Mucosa of descending colon (tissue), 3 donors: ENCODE results near the gene CPA4. TPM values are rescaled to one million over a fixed set of nuclear protein-coding genes. Genes with fewer than 3 reads are reported as not detected.
A peak's percentile ranks its signal among the peaks of the same experiment; 100 is the strongest.

ENCODE experiments used
- ATAC-seq: fragments of 200-7000 bp; cut with Tn5 transposase; one replicate; pipeline ENCODE4 v1.9.1; 2020; ENCODE audit warnings: mild to moderate bottlenecking, moderate library complexity
- DNase-seq, 3 donors: peaks; one replicate each; pipeline ENCODE4 v3.0.0-alpha.2; 2020
- H3K36me3 ChIP-seq: fragments of 200-600 bp; one replicate; pipeline ENCODE4 v1.8.0; 2021; ENCODE audit warnings: low read depth, mild to moderate bottlenecking
- H3K4me1 ChIP-seq: fragments of 200-600 bp; one replicate; pipeline ENCODE4 v1.8.0; 2021; ENCODE audit warnings: low read depth, mild to moderate bottlenecking
- H3K4me3 ChIP-seq: fragments of 200-600 bp; one replicate; pipeline ENCODE4 v1.8.0; 2021; ENCODE audit warnings: mild to moderate bottlenecking
- H3K9me3 ChIP-seq: fragments of 200-600 bp; one replicate; pipeline ENCODE4 v1.8.0; 2021; ENCODE audit warnings: mild to moderate bottlenecking
- intact Hi-C, 2 donors: fragments of 100-400 bp; cut with DNase I in 1 of 2; cut with micrococcal nuclease in 1 of 2; formaldehyde crosslinking; loops; one replicate each; pipeline versions ENCODE4 v1.11.0 to v1.11.1; 2022; cut with DNase I, micrococcal nuclease
- total RNA-seq, 3 donors: library from RNA; stranded (reverse); fragmentation: NEBNext Ultra II Directional in 2 of 3; extraction: Animal tissue kit (Norgen Biotek cat#: 25700) in 2 of 3; gene quantifications; one replicate each; pipeline versions ENCODE4 v1.2.1 to v1.2.4, GENCODE V29; 2021 to 2023
- TF ChIP-seq, protein P1 (sequence below): fragments of 200-600 bp; IDR thresholded peaks from one replicate; pipeline ENCODE4 v1.8.0; 2022; ENCODE audit warnings: antibody characterized with exemption, mild to moderate bottlenecking
- donor health status: DM: no; HTN: no; CAD: no; lungs with moderate emphysema.
- donor health status: DM: no; HTN: no; CAD: no.
- donor health status: DM: no; HTN: yes; CAD: no.

The CPA4 gene
- total RNA-seq, 3 donors from 2014 or later = not detected

DNA sequence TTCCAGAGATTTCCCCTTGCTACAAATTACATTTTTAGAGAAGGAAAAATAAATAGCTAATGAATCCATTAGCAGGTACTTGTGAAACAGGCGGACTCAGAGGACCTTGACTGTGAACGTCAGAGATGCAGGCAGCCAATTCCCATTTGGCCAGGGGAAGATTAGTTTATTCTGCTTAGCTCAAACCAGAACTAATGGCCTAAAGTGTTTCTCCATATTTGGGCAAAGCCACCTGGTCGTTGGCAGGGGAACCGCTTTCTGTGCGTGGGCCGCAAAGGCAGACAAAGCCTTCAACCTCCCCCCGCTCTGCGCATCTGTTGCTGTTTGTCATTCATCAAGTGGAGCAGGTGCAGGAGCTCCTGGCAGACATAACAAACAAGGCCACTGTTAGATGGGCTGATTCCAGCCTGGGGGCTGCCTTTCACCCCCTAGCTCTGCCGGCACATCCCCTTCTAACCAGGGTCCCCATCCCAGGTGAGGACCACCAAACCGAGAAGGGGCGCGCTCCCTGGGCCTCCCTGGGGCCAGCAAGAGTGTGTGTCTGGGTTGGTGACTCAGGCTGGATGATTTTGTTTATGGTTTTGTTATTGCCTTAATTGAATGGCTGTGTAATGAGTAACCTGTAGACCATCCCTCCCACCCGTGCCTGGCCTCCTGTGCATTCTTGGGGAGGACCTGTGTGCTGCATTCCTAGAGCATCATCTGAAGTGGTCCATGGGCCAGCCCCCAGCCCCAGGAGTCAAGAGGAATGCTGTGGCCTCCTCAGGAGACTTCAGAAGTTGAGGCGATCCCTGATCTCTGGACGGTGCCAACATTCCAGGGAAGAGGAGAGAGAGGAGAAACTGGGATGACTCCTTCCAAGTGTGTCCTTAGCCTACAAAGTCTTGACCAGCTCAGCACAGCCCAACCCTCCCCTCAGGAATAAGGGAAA lies 72.8 kb downstream of the CPA4 start:
- no peak for DNase-seq
- Histone ChIP-seq H3K9me3 (no peaks in the 10 kb centered on the region), H3K36me3 (no peaks in the 10 kb centered on the region), H3K4me1 (peaks cover 10% of the 10 kb centered on the region), H3K4me3 (no peak overlapping the region)
- TF ChIP-seq, protein P1, sequence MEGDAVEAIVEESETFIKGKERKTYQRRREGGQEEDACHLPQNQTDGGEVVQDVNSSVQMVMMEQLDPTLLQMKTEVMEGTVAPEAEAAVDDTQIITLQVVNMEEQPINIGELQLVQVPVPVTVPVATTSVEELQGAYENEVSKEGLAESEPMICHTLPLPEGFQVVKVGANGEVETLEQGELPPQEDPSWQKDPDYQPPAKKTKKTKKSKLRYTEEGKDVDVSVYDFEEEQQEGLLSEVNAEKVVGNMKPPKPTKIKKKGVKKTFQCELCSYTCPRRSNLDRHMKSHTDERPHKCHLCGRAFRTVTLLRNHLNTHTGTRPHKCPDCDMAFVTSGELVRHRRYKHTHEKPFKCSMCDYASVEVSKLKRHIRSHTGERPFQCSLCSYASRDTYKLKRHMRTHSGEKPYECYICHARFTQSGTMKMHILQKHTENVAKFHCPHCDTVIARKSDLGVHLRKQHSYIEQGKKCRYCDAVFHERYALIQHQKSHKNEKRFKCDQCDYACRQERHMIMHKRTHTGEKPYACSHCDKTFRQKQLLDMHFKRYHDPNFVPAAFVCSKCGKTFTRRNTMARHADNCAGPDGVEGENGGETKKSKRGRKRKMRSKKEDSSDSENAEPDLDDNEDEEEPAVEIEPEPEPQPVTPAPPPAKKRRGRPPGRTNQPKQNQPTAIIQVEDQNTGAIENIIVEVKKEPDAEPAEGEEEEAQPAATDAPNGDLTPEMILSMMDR = no peak
- intact Hi-C loops = no loop called here
- ATAC-seq = peak; percentile 82

DNA sequence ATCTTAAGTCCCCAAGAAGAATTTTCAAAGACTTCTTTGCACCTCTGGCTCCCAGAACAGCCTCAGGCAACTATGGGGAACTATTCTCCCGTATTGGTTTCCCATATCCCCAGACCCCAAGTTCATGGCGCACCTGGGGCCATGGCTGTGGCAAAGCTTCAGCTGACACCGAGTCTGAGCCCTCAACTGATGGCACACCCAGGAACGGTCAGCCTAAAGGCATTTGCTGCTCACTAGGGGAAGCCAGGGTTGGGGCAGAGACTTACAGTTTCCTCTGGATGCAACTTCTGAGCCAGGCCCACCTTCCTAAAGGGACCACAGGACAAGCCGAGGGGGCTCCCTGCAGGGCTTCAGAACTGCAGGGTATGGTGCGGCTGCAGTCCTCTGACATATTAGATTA lies 73.6 kb downstream of the CPA4 start:
- Histone ChIP-seq H3K4me3 (no peak overlapping the region), H3K4me1 (peaks cover 10% of the 10 kb centered on the region), H3K9me3 (no peaks in the 10 kb centered on the region), H3K36me3 (no peaks in the 10 kb centered on the region)
- DNase-seq (no peak), ATAC-seq (no peak)
- intact Hi-C loops = no loop called here
- TF ChIP-seq, protein P1 = no peak

DNA sequence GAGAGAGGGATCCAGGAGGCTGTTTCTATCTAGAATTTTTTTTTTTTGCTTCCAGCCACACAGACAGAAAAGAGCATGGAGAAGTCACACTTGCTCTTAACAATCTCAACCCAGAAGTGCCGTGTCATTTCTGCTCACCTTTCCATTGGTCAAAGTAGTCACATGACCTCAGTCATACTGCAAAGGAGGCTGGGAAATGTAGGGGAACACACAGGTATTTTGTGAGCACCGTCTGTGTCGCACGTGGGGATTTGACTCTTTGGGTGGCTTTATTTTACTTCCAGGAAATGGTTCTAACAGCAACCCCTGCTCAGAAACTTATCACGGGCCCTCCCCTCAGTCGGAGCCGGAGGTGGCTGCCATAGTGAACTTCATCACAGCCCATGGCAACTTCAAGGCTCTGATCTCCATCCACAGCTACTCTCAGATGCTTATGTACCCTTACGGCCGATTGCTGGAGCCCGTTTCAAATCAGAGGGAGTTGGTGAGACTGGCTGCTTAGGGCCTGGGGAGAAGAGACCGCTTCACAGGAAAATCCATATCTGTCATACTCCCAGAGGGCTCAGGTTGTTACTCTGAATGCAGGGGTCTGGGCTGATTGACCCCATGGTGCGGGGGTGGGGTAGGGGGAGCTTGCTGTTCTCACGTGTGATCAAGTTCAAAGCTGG lies 74.3 kb downstream of the CPA4 start:
- intact Hi-C loops = no loop called here
- ATAC-seq = no peak
- H3K4me1 ChIP-seq = peaks cover 10% of the 10 kb centered on the region

DNA sequence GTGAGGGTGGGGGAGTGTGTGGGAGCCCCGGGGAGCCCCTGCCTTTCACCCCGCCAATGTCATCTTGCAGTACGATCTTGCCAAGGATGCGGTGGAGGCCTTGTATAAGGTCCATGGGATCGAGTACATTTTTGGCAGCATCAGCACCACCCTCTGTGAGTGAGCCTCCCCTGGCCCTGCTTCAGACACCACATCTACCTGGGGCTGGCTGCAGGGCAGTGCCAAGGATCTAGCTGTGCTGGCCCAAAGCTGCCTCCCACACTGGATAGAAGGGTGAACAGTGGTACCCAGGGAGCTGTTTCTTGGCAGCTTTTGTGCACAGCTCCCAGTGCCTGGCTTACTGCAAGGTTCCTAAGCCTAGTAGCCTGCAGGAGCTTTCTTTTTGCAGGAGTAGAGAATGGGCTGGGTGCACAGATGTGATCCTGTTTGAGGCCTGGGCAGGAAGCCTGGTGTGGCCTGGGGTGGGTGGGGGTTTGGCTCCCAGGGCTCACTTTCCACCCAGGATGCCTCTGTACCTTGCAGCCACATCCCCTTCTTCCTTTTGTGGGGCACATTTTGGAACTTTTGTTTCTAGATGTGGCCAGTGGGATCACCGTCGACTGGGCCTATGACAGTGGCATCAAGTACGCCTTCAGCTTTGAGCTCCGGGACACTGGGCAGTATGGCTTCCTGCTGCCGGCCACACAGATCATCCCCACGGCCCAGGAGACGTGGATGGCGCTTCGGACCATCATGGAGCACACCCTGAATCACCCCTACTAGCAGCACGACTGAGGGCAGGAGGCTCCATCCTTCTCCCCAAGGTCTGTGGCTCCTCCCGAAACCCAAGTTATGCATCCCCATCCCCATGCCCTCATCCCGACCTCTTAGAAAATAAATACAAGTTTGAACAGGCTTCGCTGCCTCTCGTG lies 75.1 kb downstream of the CPA4 start:
- peaks cover 10% of the 10 kb centered on the region for H3K4me1 ChIP-seq
- TF ChIP-seq, protein P1 = no peak
- ATAC-seq (no peak), DNase-seq (no peak)
- H3K36me3 ChIP-seq = no peaks in the 10 kb centered on the region
- no peak overlapping the region for H3K4me3 ChIP-seq
- intact Hi-C loops = no loop called here
- H3K9me3 ChIP-seq = no peaks in the 10 kb centered on the region

More for the DNA sequence above, 74.3 kb downstream of the CPA4 start:
- H3K4me3 ChIP-seq = no peak overlapping the region
- H3K36me3 ChIP-seq = no peaks in the 10 kb centered on the region
- TF ChIP-seq, protein P1 = no peak
- no peaks in the 10 kb centered on the region for H3K9me3 ChIP-seq
- no peak for DNase-seq

DNA sequence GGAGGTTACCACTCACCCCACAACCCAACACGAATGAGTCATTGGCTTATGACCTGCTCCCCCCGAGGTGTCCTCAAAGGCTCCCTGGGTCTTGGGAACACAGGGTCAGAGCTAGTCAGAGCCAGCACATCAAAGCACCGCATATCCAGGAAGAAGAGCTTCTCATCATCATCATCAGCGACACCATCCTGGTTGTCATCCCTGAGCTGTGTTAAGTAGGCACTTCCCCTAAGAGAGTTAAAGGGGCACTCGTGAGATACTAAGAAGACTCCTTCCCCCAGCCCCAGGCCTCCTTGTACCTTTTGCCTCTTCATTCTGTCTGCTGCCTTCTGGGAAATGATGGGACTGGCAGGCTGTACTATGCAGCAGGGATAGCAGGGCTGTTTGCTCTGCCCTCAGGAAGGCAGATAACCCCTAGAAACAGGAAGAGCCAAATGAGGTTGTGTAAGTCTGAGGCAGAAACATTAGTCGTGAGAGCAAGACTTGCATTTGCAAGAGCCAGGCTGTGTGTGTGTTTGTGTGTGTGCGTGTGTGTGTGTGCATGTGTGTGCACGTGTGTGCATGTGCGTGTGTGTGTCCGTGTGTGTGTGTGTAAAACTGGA lies 76.2 kb downstream of the CPA4 start:
- ATAC-seq (peak; percentile 46), DNase-seq (no peak)
- TF ChIP-seq, protein P1 = no peak
- intact Hi-C loops = no loop called here
- H3K36me3 ChIP-seq = no peaks in the 10 kb centered on the region
- H3K4me1 ChIP-seq = peaks cover 10% of the 10 kb centered on the region
- no peaks in the 10 kb centered on the region for H3K9me3 ChIP-seq
- H3K4me3 ChIP-seq = no peak overlapping the region
